EL (cell line): Measurements from ENCODE around the gene KIF16B.
"Not testable (repeated sequence)": the region's sequence is repeated elsewhere in the genome, so short reads cannot be mapped to it uniquely, and the experiment has no call there.

ENCODE experiments used
- DNase-seq: peaks from one replicate; pipeline ENCODE4 v3.0.0-alpha.2; 2016

KIF16B gene

GRCh38 chr20:16472045-16472872 lies 101.0 kb downstream of the KIF16B start:
- peak; percentile 6 for DNase-seq

- DNase-seq = no peak
These were observed 103.8 kb downstream of the KIF16B start for GRCh38 chr20:16469395-16469905.

- DNase-seq = no peak
These were observed 110.5 kb downstream of the KIF16B start for GRCh38 chr20:16462711-16463110.

GRCh38 chr20:16459019-16459700 lies 114.1 kb downstream of the KIF16B start:
- DNase-seq = peak; percentile 84

GRCh38 chr20:16457514-16457913 lies 115.7 kb downstream of the KIF16B start:
- DNase-seq = no peak

GRCh38 chr20:16455324-16455723 lies 117.9 kb downstream of the KIF16B start:
- no peak for DNase-seq

GRCh38 chr20:16451982-16452381 lies 121.3 kb downstream of the KIF16B start:
- no peak for DNase-seq

- DNase-seq = no peak
These were observed 122.2 kb downstream of the KIF16B start for GRCh38 chr20:16451001-16451400.

GRCh38 chr20:16446991-16447390 lies 126.3 kb downstream of the KIF16B start:
- no peak for DNase-seq

- DNase-seq = no peak
These were observed 127.0 kb downstream of the KIF16B start for GRCh38 chr20:16446246-16446645.

GRCh38 chr20:16445482-16445881 lies 127.8 kb downstream of the KIF16B start:
- no peak for DNase-seq

GRCh38 chr20:16444057-16444777 lies 129.0 kb downstream of the KIF16B start:
- DNase-seq = no peak

- no peak for DNase-seq
These were observed 131.6 kb downstream of the KIF16B start for GRCh38 chr20:16441546-16442164.

- no peak for DNase-seq
These were observed 132.6 kb downstream of the KIF16B start for GRCh38 chr20:16440686-16441085.

- DNase-seq = not testable (repeated sequence)
These were observed 133.7 kb downstream of the KIF16B start for GRCh38 chr20:16439540-16439939.

- no peak for DNase-seq
These were observed 135.1 kb downstream of the KIF16B start for GRCh38 chr20:16438100-16438499.

- no peak for DNase-seq
These were observed 135.8 kb downstream of the KIF16B start for GRCh38 chr20:16437387-16437996.

- DNase-seq = peak; percentile 48
These were observed 139.1 kb downstream of the KIF16B start for GRCh38 chr20:16434062-16434664.

GRCh38 chr20:16433293-16433580 lies 140.0 kb downstream of the KIF16B start:
- no peak for DNase-seq

- no peak for DNase-seq
These were observed 140.6 kb downstream of the KIF16B start for GRCh38 chr20:16432466-16433292.

- no peak for DNase-seq
These were observed 145.1 kb downstream of the KIF16B start for GRCh38 chr20:16428112-16428511.
